Measurements from ENCODE around the gene TBC1D32.
"Not testable (repeated sequence)": the region's sequence is repeated elsewhere in the genome, so short reads cannot be mapped to it uniquely, and the experiment has no call there.

TBC1D32 gene

DNA sequence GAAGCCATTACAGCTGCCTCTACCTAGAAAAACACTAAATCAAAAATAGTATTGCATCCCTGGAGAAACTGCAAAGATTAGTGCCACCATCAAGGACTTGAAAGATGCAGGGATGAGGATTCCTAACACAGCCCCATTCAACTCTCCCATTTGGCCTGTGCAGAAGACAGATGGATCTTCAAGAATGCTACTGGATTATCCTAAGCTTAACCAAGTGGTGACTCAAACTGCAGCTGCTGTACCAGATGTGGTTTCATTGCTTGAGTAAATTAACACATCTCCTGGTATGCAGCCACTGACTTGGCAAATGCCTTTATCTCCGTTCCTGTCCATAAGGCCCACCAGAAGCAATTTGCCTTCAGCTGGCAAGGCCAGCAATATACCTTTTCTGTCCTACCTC, 117.4 kb downstream of the TBC1D32 start:
- no peak for DNase-seq (ENCODE audit: low read depth in 2 of 2)

DNA sequence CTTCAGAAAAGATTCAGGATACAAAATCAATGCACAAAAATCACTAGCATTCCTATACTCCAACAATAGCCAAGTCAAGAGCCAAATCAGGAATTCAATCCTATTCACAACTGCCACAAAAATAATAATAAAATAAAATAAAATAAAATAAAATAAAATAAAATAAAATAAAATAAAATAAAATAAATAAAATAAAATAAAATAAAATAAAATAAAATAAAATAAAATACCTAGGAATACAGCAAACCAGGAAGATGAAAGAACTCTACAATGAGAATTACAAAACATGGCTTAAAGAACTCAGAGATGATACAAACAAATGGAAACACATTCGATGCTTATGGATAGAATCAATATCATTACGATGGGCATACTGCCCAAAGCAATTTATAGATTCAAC, 120.9 kb downstream of the TBC1D32 start:
- DNase-seq (ENCODE audit: low read depth in 2 of 2), result not testable (repeated sequence)

DNA sequence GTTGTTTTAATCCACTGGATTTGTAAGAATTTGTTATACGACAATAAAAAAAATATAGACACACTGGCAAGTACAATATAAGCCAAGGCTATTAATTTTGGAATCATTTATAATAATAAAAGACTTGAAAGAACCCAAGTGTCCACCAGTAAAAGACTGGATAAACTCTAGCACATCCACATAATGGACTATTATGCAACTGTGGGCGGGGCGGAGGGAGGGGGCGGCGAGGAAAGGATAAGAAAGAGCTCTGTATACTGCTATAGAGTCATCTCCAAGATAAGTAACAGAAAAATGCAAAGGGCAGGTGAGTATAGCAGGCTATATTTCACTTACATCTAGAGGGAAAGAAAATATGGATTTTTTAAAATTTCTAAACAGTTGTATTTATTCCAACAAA, 123.3 kb downstream of the TBC1D32 start:
- no peak for DNase-seq (ENCODE audit: low read depth in 2 of 2)

DNA sequence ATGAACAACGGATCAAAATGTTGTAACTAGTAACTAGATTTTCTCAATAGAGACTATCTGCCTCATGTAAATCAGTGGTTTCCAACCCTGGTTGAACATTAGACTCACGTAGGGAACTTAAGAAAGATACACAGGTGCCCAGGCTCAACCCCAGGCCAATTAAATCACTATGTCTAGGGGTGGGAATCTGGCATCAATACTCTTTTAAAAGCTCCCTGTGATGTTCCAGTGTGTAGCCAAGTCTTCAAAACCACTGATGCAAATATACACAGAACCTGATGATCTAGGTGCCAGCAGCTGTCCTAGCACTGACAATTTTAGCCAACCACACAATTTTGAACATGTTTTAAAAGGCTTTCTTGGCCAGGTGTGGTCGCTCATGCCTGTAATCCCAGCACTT, 128.7 kb downstream of the TBC1D32 start:
- DNase-seq (ENCODE audit: low read depth in 2 of 2), result no peak

DNA sequence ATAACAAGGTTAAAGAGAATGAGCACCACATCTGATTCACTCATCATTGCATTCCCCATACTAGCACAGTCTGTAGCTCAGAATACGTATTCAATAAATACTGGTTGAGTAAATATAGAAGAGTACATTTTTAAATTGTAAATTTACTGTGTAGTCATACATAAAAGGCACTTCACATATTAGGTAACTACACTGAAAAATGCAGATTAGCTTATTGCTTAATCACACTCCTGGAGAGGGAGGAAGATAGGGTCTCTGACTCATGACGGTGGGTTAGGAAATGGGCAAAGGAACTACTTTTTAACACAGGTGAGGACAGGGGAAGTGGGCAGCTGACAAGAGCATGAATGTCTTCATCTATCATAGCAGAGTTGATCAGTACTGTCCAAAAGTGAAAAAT, 133.2 kb downstream of the TBC1D32 start:
- DNase-seq (ENCODE audit: low read depth in 2 of 2), result no peak

DNA sequence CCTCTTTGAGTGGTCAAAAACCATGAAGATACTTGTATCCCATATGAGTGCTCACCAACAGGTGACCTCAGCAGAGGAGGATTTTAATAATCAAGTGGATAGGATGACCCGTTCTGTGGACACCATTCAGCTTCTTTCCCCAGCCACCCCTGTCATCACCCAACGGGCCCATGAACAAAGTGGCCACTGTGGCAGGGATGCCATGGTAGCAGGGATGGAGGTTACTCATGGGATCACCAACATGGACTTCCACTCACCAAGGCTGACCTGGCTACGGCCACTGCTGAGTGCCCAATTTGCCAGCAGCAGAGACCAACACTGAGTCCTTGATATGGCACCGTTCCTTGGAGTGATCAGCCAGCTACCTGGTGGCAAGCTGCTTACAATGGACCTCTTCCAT, 138.2 kb downstream of the TBC1D32 start:
- DNase-seq (ENCODE audit: low read depth in 2 of 2), result not testable (repeated sequence)

DNA sequence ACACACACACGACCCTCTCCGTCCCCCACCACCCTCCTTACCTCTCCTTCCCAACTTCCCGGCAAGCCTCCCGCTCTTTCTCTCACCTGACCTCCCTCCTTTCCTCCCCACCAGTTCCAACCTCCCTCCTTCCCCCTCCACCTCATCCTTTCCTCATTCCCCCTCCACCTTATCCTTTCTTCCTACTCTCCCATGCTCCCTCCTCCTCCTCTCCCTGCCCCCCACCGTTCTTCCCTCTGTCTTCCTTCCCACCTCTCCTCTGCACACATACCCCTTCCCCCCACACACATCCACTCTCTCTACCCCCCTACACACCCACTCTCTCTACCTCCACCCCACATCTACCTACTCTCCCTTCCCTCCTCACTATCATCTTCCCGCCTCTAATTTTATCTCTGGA, 144.2 kb downstream of the TBC1D32 start:
- DNase-seq (ENCODE audit: low read depth in 2 of 2), result no peak

DNA sequence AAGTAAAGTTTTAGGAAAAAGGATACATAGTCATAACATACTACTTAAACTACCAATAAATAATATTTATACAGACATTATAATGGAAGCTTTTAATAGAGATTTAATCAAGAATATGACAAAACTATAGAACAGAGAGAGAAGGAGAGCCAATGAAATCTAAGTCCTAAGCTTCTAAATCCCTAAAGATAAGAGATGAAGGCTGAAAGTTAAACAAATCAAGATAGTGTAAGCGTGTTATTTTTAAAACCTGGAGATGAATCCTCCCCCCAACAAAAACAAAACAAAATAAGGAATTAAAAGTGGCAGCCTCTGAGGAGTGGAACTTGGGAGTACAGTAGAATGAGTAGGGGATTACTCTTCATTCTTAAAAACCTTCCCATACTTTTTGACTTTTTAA, 145.9 kb downstream of the TBC1D32 start:
- DNase-seq (ENCODE audit: low read depth in 2 of 2), result no peak

DNA sequence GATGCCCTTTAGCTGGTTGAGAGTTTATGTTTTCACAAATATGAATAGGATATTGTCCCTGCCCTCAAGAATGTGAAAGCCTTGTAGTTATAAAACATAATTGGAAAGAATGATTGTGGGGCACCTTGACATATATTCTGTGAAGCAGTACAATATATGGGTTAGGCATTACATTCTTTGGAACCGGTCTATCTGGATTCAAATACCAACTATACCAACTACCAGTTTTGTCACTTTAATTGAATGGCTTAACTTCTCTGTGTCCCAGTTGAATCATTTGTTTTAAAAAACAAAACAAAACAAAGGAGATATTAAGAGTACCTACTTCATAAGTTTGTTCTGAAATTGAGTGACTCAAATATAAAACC, 146.5 kb downstream of the TBC1D32 start:
- DNase-seq (ENCODE audit: low read depth in 2 of 2), result no peak

DNA sequence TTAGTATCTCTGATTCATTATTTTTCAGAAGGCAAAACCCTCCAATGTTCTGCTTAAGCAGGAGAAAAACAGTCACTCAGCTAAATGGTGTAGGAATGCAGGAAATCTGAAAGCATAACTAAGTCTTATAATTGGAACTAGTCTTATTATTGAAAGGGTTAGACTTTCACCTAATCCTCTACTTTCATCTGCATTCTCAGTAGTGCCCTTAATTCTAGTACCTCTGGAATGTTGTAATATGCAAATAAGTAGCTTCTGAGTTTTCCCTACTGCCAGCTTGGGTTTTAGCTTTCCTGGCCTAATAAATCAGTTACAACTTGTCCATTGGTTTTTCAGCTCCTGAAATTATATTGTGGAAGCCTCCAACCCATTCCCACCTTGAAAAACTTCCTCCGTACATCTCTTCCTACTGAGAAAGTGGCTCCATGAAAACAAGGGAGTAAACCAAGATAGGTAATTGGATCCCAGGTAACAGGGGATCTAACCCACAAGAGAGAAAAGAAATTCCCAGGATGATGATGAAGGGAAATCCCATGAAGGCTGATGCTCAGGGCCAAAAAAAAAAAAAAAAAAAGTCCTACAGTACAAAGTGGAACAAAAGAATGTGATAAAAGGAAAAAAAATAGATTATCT, 147.0 kb downstream of the TBC1D32 start:
- DNase-seq (ENCODE audit: low read depth in 2 of 2), result no peak

DNA sequence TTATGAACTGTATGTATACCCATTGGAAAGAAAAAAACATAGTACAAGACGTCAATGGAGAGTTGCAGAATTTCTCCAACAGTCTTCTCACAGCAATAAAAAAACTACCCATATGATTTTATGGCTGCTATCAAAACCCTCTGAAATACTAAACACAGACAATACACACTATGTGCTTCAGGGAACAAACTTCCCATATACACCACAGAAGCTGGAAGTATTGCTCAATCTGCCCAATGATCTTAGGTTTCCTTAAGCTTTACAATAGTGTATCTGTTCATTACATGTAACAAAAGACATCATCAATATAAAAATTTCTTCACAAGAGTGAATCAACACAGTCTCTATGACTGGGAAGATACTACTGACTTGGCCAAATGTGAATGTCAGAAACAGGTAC, 150.5 kb downstream of the TBC1D32 start:
- DNase-seq (ENCODE audit: low read depth in 2 of 2), result no peak

DNA sequence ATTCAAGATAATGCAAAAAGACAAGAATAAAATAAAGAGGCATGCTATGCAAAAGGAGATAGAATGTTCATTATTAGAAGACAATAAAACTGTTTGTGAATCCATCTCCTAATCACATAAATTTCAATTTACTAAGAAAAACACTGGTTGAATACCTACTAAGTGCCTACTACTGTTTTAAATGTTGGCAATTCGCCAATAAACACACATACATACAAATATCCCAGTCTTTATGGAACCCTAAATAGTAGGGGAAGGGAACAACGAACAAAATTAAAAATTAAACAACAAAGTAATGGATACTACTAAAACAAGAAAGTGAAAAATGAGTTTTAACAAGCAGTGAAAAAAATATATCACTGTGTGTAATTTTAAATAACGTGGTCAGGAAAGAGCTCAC, 158.5 kb downstream of the TBC1D32 start:
- DNase-seq (ENCODE audit: low read depth in 2 of 2), result no peak

DNA sequence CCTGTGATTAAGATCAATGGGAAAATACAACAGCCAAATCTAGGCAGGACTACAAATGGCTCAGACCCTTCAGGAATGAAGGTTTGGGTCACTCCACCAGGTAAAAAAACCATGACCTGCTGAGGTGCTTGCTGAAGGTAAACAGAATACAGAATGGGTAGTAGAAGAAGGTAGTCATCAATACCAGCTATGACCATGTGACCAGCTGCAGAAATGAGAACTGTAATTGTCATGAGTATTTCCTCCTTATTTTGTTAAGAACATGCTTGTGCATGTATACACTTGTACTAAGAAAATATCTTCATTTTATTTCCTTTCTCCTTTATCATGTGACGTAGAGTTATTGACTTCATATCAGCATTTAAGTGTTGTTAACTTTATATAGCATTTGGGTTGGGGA, 161.8 kb downstream of the TBC1D32 start:
- DNase-seq (ENCODE audit: low read depth in 2 of 2), result not testable (repeated sequence)

DNA sequence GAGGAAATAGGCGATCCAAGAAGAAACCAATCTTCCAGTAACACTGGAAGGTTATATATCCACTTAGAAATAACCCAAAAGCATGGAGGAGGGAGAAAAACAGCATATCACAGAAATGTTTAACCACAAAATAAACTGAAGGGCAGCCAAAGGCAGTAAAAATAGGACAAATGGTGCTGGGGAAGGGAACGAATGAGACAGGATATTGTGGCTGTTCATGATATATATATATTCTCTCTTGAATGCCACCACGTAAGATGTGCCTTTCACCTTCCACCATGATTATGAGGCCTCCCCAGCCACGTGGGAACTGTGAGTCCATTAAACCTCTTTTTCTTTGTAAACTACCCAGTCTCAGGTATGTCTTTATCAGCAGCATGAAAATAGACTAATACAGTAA, 162.4 kb downstream of the TBC1D32 start:
- DNase-seq (ENCODE audit: low read depth in 2 of 2), result no peak

DNA sequence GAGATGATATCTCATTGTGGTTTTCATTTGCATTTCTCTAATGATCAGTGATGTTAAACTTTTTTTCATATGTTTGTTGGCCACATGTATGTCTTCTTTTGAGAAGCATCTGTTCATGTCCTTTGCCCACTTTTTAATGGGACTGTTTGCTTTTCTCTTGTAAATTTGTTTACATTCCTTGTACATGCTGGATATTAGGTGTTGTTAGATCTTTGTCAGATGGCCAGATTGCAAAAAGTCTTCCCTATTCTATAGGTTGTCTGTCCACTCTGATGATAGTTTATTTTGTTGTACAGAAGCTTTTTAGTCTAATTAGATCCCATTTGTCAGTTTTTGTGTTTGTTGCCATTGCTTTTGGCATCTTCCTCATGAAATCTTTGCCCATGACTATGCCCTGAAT, 172.4 kb downstream of the TBC1D32 start:
- DNase-seq (ENCODE audit: low read depth in 2 of 2), result no peak

DNA sequence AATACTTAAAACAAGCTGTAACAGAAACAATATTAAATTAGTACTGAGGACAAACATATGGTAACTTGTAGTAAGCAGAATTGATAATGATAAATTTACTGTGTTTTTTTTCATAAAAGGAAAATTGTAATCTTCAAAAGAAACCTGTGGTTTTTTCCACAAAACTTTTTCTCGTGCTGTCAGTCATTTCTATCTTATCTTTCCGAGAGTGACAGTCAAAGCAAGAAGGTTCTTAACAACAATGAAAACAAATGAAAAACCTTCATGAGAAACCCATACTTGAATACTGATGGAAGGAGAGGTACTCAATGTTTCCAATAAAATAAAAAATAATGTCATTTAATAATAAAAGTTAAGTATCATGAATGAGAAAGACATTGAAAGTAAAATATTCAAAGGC, 174.0 kb downstream of the TBC1D32 start:
- DNase-seq (ENCODE audit: low read depth in 2 of 2), result no peak

DNA sequence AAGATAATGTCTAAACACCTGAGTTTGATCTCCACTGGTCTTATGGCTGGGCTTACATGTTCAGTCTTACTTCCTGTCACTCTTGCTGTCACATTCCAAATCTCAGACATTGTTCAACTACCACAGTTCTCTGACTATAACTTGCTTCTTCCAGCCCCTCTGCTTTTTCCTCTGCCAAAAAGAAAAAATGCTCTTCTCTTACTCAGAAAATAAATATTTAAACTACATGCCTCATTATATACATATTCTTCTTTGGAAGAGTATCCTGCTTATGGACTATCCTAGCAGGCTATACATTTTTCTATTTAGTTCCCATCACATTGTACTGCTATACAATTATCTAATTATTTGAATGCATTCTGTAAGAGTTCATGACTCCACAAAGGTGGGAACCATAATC, 175.4 kb downstream of the TBC1D32 start:
- no peak for DNase-seq (ENCODE audit: low read depth in 2 of 2)

DNA sequence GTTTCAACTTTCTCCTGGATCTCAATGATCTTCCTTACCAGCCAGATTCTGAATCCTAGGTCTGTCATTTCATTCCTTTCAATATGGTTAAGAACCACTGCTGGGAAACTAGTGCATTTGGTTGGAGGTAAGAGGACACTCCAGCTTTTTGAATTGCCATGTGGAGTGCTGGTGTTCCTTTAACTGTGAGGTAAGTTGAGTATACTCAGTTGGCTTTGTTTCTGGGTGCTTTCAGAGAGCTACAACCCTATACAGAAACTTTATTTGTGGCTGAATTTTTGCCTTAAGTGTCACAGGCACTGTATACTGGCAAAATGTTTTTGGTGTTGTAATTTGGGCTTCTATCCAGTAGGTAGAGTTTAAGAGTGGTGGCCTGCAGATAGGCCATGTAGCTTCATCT, 175.8 kb downstream of the TBC1D32 start:
- no peak for DNase-seq (ENCODE audit: low read depth in 2 of 2)

DNA sequence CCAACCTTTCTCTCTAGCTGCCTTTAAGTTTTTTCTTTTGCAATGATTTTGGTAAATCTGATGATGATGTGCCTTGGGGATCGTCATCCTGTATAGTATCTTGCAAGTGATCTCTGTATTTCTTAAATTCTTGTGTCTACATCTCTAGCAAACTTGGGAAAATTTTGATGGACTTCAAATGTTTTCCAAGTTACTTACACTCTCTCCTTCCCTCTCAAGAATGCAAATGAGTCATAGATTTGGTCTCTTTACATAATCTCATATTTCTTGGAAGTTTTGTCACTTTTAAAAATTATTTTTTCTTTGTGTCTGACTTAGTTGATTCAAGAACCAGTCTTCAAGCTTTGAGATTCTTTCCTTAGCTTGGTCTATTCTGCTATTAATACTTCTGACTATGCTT, 176.4 kb downstream of the TBC1D32 start:
- DNase-seq (ENCODE audit: low read depth in 2 of 2), result no peak

DNA sequence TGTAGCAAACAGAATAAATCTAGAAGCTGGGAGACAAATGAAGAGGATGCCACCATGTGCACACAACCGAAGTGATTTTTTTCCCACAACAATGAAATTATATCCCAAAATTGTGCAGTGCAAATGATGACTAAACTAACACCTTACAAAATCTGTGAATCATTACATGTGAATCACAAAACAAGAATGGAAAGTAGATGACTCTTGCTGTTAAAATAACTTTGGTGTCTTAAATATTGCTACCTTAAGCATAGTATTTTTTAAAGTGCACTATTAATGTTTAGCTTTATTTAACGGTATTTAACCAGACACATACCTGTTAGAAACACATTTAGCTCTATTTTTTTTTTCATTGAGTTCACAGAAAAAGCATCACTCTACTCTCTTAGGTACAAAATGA, 190.8 kb downstream of the TBC1D32 start:
- no peak for DNase-seq (ENCODE audit: low read depth in 2 of 2)

DNA sequence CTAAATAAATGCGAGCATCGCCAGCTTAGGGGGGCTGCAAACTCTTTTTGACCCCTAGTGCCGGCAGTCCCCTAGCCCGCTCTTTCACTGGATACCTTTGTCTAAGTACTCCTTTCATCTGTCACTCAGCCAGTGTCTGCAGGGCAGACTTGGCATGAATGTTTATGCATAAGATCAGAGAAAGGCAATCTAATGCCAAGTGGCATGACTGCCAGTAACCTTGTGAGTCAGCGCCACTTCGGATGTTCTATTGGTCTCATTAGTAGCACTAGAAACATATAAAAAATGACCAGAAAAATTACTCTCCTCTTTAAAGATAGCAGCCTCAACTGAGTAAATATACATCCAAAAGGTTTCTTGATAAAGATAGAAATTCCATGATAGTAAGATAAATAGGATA, 192.2 kb downstream of the TBC1D32 start:
- no peak for DNase-seq (ENCODE audit: low read depth in 2 of 2)

DNA sequence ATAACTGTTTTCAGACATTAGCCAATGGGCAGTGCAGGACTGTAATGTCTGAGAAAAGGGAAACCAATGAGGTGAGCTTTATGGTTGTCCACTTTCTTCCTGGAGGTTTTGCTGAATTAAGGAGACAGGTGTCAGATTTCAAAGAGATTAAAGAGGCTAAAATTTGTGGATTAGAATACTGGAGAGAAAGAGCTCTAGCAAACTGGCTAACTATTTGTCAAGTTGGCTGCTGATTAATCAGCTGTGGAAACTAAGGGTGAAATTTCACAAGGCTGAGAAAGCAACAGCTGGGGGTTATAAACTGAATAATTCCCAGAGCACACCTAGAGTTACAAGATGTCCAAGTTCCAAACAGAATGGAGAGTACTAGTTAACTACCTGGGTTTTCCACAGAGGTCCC, 198.9 kb downstream of the TBC1D32 start:
- no peak for DNase-seq (ENCODE audit: low read depth in 2 of 2)

DNA sequence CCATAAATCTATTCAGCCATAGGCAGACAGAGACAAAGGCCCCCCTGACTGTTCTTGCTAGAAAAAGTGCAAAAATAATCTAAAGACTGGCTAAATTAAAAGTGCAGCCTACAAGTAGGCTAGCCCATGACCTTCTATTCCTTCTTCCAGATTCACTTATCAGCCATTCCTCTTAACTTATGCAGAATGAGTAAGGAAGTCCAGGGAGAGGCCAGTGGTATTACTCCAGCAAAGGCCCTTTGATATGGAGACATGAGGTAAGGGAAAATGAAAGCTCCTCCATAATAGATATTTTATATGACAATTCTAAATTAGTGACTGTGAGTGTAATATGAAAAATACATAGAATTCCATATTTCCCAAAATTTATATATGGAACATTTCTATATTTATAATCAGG, 199.4 kb downstream of the TBC1D32 start:
- no peak for DNase-seq (ENCODE audit: low read depth in 2 of 2)

DNA sequence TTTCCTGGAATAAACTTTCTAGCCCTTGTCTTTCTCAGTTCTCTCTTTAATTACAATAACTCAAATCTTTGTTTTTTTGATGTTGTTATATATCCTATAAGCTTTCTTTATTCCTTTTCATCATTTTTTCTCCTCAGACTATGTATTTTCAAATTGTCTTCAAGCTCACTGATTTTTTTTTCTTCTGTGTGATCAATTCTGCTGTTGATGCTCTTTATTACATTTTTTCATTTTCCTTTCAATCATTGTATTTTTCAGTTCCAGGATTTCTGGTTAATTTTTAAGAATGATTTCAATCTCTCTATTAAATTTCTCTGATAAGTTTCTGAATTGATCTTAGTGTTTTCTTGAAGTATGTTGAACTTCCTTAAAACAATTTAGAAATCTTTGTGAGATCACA, 209.7 kb downstream of the TBC1D32 start:
- DNase-seq (ENCODE audit: low read depth in 2 of 2), result no peak

DNA sequence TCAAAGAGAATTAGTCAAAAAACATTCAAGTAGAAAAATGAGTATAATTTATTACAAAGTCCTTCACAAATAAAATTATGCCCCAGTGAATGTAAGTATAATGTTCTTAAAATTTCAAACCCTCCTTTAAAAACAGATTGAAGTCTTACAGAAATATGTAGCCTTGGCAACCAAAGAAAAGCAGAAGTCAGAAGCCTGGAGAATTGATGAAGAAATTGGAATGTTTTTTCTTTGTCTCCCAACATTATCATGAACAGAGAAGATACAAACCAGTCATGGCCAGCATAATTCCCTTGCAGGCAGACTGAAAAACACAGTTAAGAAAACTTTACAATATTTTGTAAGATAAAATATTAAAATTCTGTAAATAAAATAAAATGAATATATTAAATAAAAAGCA, 221.9 kb downstream of the TBC1D32 start:
- DNase-seq (ENCODE audit: low read depth in 2 of 2), result no peak

Measured in activated CD8-positive, alpha-beta memory T cell treated with anti-CD3 and anti-CD28 coated beads for 4 hours (primary cell).